OCI-LY3 (cell line): ENCODE data around the gene STOML2.

Experiments used
- H2AFZ ChIP-seq: fragments of 200-600, 300-600 bp; shearing (Covaris generic); 2 replicates; pipeline ENCODE4 v1.6.0; 2014; ENCODE audit warnings: antibody characterized with exemption, low read depth, low read length
- H3K27ac ChIP-seq: fragments of 200-600, 300-600 bp; sonication (generic); 2 replicates; pipeline ENCODE4 v1.5.1; 2014; ENCODE audit warnings: mild to moderate bottlenecking, low read length, moderate library complexity, mixed read lengths
- H3K27me3 ChIP-seq: fragments of 200-600, 300-600 bp; sonication (generic); 2 replicates; pipeline ENCODE4 v1.6.1; 2014; ENCODE audit warnings: low read depth, low read length, mixed read lengths
- H3K36me3 ChIP-seq: fragments of 200-600, 300-600 bp; sonication (generic); replicated peaks from 2 replicates; pipeline ENCODE3; 2014; ENCODE audit warnings: low read depth, low read length, mixed read lengths
- H3K4me1 ChIP-seq: fragments of 300-600, 200-600 bp; sonication (generic); 2 replicates; pipeline ENCODE4 v1.6.1; 2014; ENCODE audit warnings: low read length, mixed read lengths
- H3K4me2 ChIP-seq: fragments of 200-600, 300-600 bp; sonication (generic); 2 replicates; pipeline ENCODE4 v1.6.1; 2014; ENCODE audit warnings: low read length, mixed read lengths
- H3K4me3 ChIP-seq: fragments of 300-600, 200-600 bp; sonication (generic); 2 replicates; pipeline ENCODE4 v1.5.1; 2014; ENCODE audit warnings: antibody characterized with exemption, mild to moderate bottlenecking, low read length, moderate library complexity
- H3K79me2 ChIP-seq: fragments of 300-600, 200-600 bp; shearing (Covaris generic); 2 replicates; pipeline ENCODE4 v1.6.1; 2014; ENCODE audit warnings: mild to moderate bottlenecking, low read length, mixed read lengths
- H3K9ac ChIP-seq: fragments of 300-600, 200-600 bp; shearing (Covaris generic); 2 replicates; pipeline ENCODE4 v1.6.0; 2014; ENCODE audit warnings: mild to moderate bottlenecking, low read length, moderate library complexity
- H3K9me3 ChIP-seq: fragments of 200-600, 300-600 bp; shearing (Covaris generic); 2 replicates; pipeline ENCODE4 v1.6.1; 2014; ENCODE audit warnings: low read length, mixed read lengths; ENCODE audit not compliant: insufficient read depth
- H4K20me1 ChIP-seq: fragments of 200-600, 300-600 bp; sonication (generic); 2 replicates; pipeline ENCODE4 v1.6.1; 2016; ENCODE audit warnings: low read length, mixed read lengths; ENCODE audit not compliant: insufficient read depth
- CTCF ChIP-seq: fragments of 200-600, 300-600 bp; sonication (generic); IDR thresholded peaks from 2 replicates; pipeline ENCODE4 v1.5.1; 2014; ENCODE audit warnings: antibody characterized with exemption, low read length, low read depth
- EZH2phosphoT487 ChIP-seq: fragments of 200-600 bp; shearing (Covaris generic); IDR thresholded peaks from 2 replicates; pipeline ENCODE4 v1.6.1; 2018; ENCODE audit warnings: antibody characterized with exemption, mixed run types, low read depth

The STOML2 gene

GRCh38 chr9:35114113-35114839, 11.3 kb upstream of the STOML2 start:
- Histone ChIP-seq H3K79me2 (peaks cover 17% of the 10 kb centered on the region), H3K4me2 (peak overlapping the region; percentile 98), H3K9me3 (no peaks in the 10 kb centered on the region), H3K36me3 (no peaks in the 10 kb centered on the region), H3K4me1 (peaks cover 43% of the 10 kb centered on the region), H3K27ac (peak overlapping the region; percentile 85), H3K4me3 (peak overlapping the region; percentile 99), H2AFZ (0 out of 2 replicates have a peak overlapping the region, but pooled peaks have one; percentile 25), H3K9ac (peak overlapping the region; percentile 91), H4K20me1 (0 out of 2 replicates have a peak, but pooled peaks cover 5% of the 10 kb centered on the region), H3K27me3 (no peaks in the 10 kb centered on the region)
- no peak for TF ChIP-seq CTCF
- no peak for TF ChIP-seq EZH2phosphoT487

GRCh38 chr9:35112257-35113020, 9.5 kb upstream of the STOML2 start:
- H3K4me3 ChIP-seq, result peak overlapping the region; percentile 89
- peaks cover 5% of the 10 kb centered on the region for H3K36me3 ChIP-seq
- no peak for TF ChIP-seq EZH2phosphoT487
- no peak for TF ChIP-seq CTCF
- 0 out of 2 replicates have a peak overlapping the region, but pooled peaks have one; percentile 58 for H3K9ac ChIP-seq
- H4K20me1 ChIP-seq, result 0 out of 2 replicates have a peak, but pooled peaks cover 5% of the 10 kb centered on the region
- peaks cover 17% of the 10 kb centered on the region for H3K79me2 ChIP-seq
- no peak overlapping the region for H2AFZ ChIP-seq
- no peaks in the 10 kb centered on the region for H3K9me3 ChIP-seq
- H3K27me3 ChIP-seq, result no peaks in the 10 kb centered on the region
- peaks cover 39% of the 10 kb centered on the region for H3K4me1 ChIP-seq
- H3K27ac ChIP-seq, result no peak overlapping the region; the same call in 1 of the 2 replicates
- peak overlapping the region; percentile 70 for H3K4me2 ChIP-seq

- no peak for TF ChIP-seq CTCF
- TF ChIP-seq EZH2phosphoT487, result no peak
- peaks cover 6% of the 10 kb centered on the region for H3K36me3 ChIP-seq
- H3K27me3 ChIP-seq, result no peaks in the 10 kb centered on the region
- H3K4me1 ChIP-seq, result peaks cover 30% of the 10 kb centered on the region
- peak overlapping the region; percentile 70 for H3K9ac ChIP-seq
- no peaks in the 10 kb centered on the region for H3K9me3 ChIP-seq
- peaks cover 17% of the 10 kb centered on the region for H3K79me2 ChIP-seq
- peak overlapping the region; percentile 88 for H3K4me2 ChIP-seq
- H2AFZ ChIP-seq, result no peak overlapping the region
- peak overlapping the region; percentile 12; the same call in 1 of the 2 replicates for H3K27ac ChIP-seq
- peak overlapping the region; percentile 89 for H3K4me3 ChIP-seq
- 0 out of 2 replicates have a peak, but pooled peaks cover 5% of the 10 kb centered on the region for H4K20me1 ChIP-seq
Measured at GRCh38 chr9:35111001-35111933, 8.3 kb upstream of the STOML2 start.
